ENCODE measurements around the gene SPP1. TPM values are rescaled to one million over a fixed set of nuclear protein-coding genes. Genes with fewer than 3 reads are reported as not detected.
A peak's percentile ranks its signal among the peaks of the same experiment; 100 is the strongest.
"Not testable (repeated sequence)": the region's sequence is repeated elsewhere in the genome, so short reads cannot be mapped to it uniquely, and the experiment has no call there.

SPP1 gene
- total and polyA plus RNA-seq, 7 donors = 0.69 to 58.7 (median 5.5) TPM

- peak in 1 of 2 donors; percentile 48 for DNase-seq
- TF ChIP-seq CTCF (IDR thresholded peaks at IDR 0.05) = peak; percentile 36
- Histone ChIP-seq H3K4me3 (no peak overlapping the region), H3K27me3 (ENCODE audit: insufficient read depth in 3 of 3, low read length in 2 of 3) (no peaks in the 10 kb centered on the region), H3K36me3 (ENCODE audit: insufficient read depth in 1 of 2, low read depth in 1 of 2) (no peaks in the 10 kb centered on the region), H3K4me1 (no peaks in the 10 kb centered on the region), H3K27ac (no peak overlapping the region), H3K9me3 (no peaks in the 10 kb centered on the region)
- intact Hi-C loops (cut with DNase I) = no loop called here
- ATAC-seq = peak in 2 of 4 donors; percentile 62 to 74
- 0 to 2% (median 0%) methylated on average over 1 of the region's 1 CpG for WGBS, 3 donors
These were observed 9.8 kb downstream of the SPP1 start for GRCh38 chr4:87985097-87985886.

- intact Hi-C loops (cut with DNase I) = no loop called here
- H3K9me3 ChIP-seq = no peaks in the 10 kb centered on the region
- H3K27me3 ChIP-seq (ENCODE audit: insufficient read depth in 3 of 3, low read length in 2 of 3) = no peaks in the 10 kb centered on the region
- no peak overlapping the region for H3K27ac ChIP-seq
- ATAC-seq = no peak
- no peaks in the 10 kb centered on the region for H3K36me3 ChIP-seq (ENCODE audit: insufficient read depth in 1 of 2, low read depth in 1 of 2)
- no peak overlapping the region for H3K4me3 ChIP-seq
- 40 to 53% (median 48%) methylated on average over 4 of the region's 4 CpGs for WGBS, 3 donors
- no peak for DNase-seq
- H3K4me1 ChIP-seq = no peaks in the 10 kb centered on the region
- TF ChIP-seq CTCF (IDR thresholded peaks at IDR 0.05) = peak; percentile 2
These were observed 10.3 kb downstream of the SPP1 start for GRCh38 chr4:87985887-87986200.

- Histone ChIP-seq H3K27me3 (ENCODE audit: insufficient read depth in 3 of 3, low read length in 2 of 3) (no peaks in the 10 kb centered on the region), H3K27ac (no peak overlapping the region), H3K4me3 (no peak overlapping the region), H3K4me1 (no peaks in the 10 kb centered on the region), H3K36me3 (ENCODE audit: insufficient read depth in 1 of 2, low read depth in 1 of 2) (no peaks in the 10 kb centered on the region), H3K9me3 (no peaks in the 10 kb centered on the region)
- WGBS, 3 donors = 90 to 92% (median 91%) methylated on average over 9 of the region's 9 CpGs
- no peak for DNase-seq
- no peak for ATAC-seq
- intact Hi-C loops (cut with DNase I) = no loop called here
- no peak for TF ChIP-seq CTCF (IDR thresholded peaks at IDR 0.05)
These were observed 11.0 kb downstream of the SPP1 start for GRCh38 chr4:87986508-87986907.

GRCh38 chr4:87989765-87990164 lies 14.3 kb downstream of the SPP1 start:
- no peak for DNase-seq
- WGBS, 3 donors = 80 to 85% (median 82%) methylated on average over 4 of the region's 4 CpGs
- no peaks in the 10 kb centered on the region for H3K36me3 ChIP-seq (ENCODE audit: insufficient read depth in 1 of 2, low read depth in 1 of 2)
- intact Hi-C loops (cut with DNase I) = no loop called here
- no peak overlapping the region for H3K27ac ChIP-seq
- H3K4me3 ChIP-seq = no peak overlapping the region
- no peak for ATAC-seq
- H3K4me1 ChIP-seq = no peaks in the 10 kb centered on the region
- no peaks in the 10 kb centered on the region for H3K27me3 ChIP-seq (ENCODE audit: insufficient read depth in 3 of 3, low read length in 2 of 3)
- TF ChIP-seq CTCF (IDR thresholded peaks at IDR 0.05) = no peak
- H3K9me3 ChIP-seq = no peaks in the 10 kb centered on the region

GRCh38 chr4:87995435-87995834 lies 19.9 kb downstream of the SPP1 start:
- intact Hi-C loops (cut with DNase I) = no loop called here
- H3K27me3 ChIP-seq (ENCODE audit: insufficient read depth in 3 of 3, low read length in 2 of 3) = no peaks in the 10 kb centered on the region
- no peak for ATAC-seq

GRCh38 chr4:87999191-87999691 lies 23.7 kb downstream of the SPP1 start:
- H3K27me3 ChIP-seq (ENCODE audit: insufficient read depth in 3 of 3, low read length in 2 of 3); intact Hi-C loops (cut with DNase I); H3K4me3 ChIP-seq; H3K9me3 ChIP-seq; ATAC-seq; H3K4me1 ChIP-seq; H3K27ac ChIP-seq; DNase-seq; H3K36me3 ChIP-seq (ENCODE audit: insufficient read depth in 1 of 2, low read depth in 1 of 2): not testable (repeated sequence)
- 88 to 92% (median 91%) methylated on average over 2 of the region's 2 CpGs for WGBS, 3 donors

More at GRCh38 chr4:87995435-87995834, 19.9 kb downstream of the SPP1 start:
- Histone ChIP-seq H3K27ac (no peak overlapping the region), H3K4me1 (no peaks in the 10 kb centered on the region), H3K9me3 (no peaks in the 10 kb centered on the region), H3K36me3 (ENCODE audit: insufficient read depth in 1 of 2, low read depth in 1 of 2) (no peaks in the 10 kb centered on the region), H3K4me3 (no peak overlapping the region)
- no peak for TF ChIP-seq CTCF (IDR thresholded peaks at IDR 0.05)
- DNase-seq = no peak
- 56 to 80% (median 61%) methylated on average over 2 to 3 of the region's 3 CpGs for WGBS, 3 donors
